Activated CD4-positive, alpha-beta memory T cell treated with anti-CD3 and anti-CD28 coated beads for 36 hours (primary cell): ENCODE measurements around the gene MITF. TPM values are rescaled to one million over a fixed set of nuclear protein-coding genes. Genes with fewer than 3 reads are reported as not detected.

Source experiments
- CTCF ChIA-PET: fragments of 350-600 bp; sonication (Branson Sonifier 250); formaldehyde crosslinking; loops from one replicate; lab custom pipeline; 2021; ENCODE audit warnings: antibody characterized with exemption, inconsistent platforms; lab: Charles Lee
- POLR2A ChIA-PET: fragments of 350-600 bp; sonication (Branson Sonifier 250); formaldehyde crosslinking; loops from one replicate; lab custom pipeline; 2021; ENCODE audit warnings: antibody characterized with exemption; lab: Charles Lee
- DNase-seq: peaks from one replicate; pipeline ENCODE4 v3.0.0-alpha.2; 2020
- H3K27ac Mint-ChIP-seq: one replicate; pipeline ENCODE4 v1.8.0; 2021; ENCODE audit warnings: mixed read lengths
- H3K27me3 Mint-ChIP-seq: one replicate; pipeline ENCODE4 v1.8.0; 2021; ENCODE audit warnings: mixed read lengths
- H3K36me3 Mint-ChIP-seq: one replicate; pipeline ENCODE4 v1.8.0; 2021; ENCODE audit warnings: mixed read lengths
- H3K4me1 Mint-ChIP-seq: one replicate; pipeline ENCODE4 v1.8.0; 2021; ENCODE audit warnings: low read depth, mixed read lengths
- H3K4me3 Mint-ChIP-seq: one replicate; pipeline ENCODE4 v1.8.0; 2021; ENCODE audit warnings: mild to moderate bottlenecking, mixed read lengths
- H3K9me3 Mint-ChIP-seq: one replicate; pipeline ENCODE4 v1.8.0; 2021; ENCODE audit warnings: mixed read lengths
- intact Hi-C: fragments of 100-400 bp; cut with micrococcal nuclease; formaldehyde crosslinking; loops from one replicate; pipeline ENCODE4 v1.15.1; 2023
- total RNA-seq, 2 experiments: library from RNA; stranded (reverse); gene quantifications; one replicate each; pipeline ENCODE4 v1.2.3, GENCODE V29; 2021

Gene MITF
- total RNA-seq, 2 experiments from 2014 or later, result not detected

- no peak overlapping the region for H3K27ac Mint-ChIP-seq
- no peak overlapping the region for H3K4me3 Mint-ChIP-seq
- intact Hi-C loops, result no loop called here
- H3K4me1 Mint-ChIP-seq, result no peaks in the 10 kb centered on the region
- H3K9me3 Mint-ChIP-seq, result no peaks in the 10 kb centered on the region
- CTCF ChIA-PET, result no interaction called here
- H3K27me3 Mint-ChIP-seq, result no peaks in the 10 kb centered on the region
- POLR2A ChIA-PET, result no interaction called here
- DNase-seq, result no peak
- no peaks in the 10 kb centered on the region for H3K36me3 Mint-ChIP-seq
Observed at GRCh38 chr3:69994919-69995318, 255.7 kb downstream of the MITF start.

GRCh38 chr3:69997631-69998307 is 258.5 kb downstream of the MITF start:
- intact Hi-C loops, result no loop called here

GRCh38 chr3:69998759-69999139 is 259.5 kb downstream of the MITF start:
- CTCF ChIA-PET, result no interaction called here
- no peaks in the 10 kb centered on the region for H3K27me3 Mint-ChIP-seq
- no peaks in the 10 kb centered on the region for H3K36me3 Mint-ChIP-seq
- H3K27ac Mint-ChIP-seq, result no peak overlapping the region
- intact Hi-C loops, result no loop called here
- no peak for DNase-seq
- no peaks in the 10 kb centered on the region for H3K4me1 Mint-ChIP-seq
- peaks cover 2% of the 10 kb centered on the region for H3K9me3 Mint-ChIP-seq
- H3K4me3 Mint-ChIP-seq, result no peak overlapping the region
- POLR2A ChIA-PET, result no interaction called here

More at GRCh38 chr3:69997631-69998307, 258.5 kb downstream of the MITF start:
- POLR2A ChIA-PET, result no interaction called here
- Mint-ChIP-seq H3K27me3 (no peaks in the 10 kb centered on the region), H3K9me3 (peaks cover 2% of the 10 kb centered on the region), H3K27ac (no peak overlapping the region), H3K4me1 (no peaks in the 10 kb centered on the region), H3K36me3 (no peaks in the 10 kb centered on the region), H3K4me3 (no peak overlapping the region)
- no peak for DNase-seq
- CTCF ChIA-PET, result no interaction called here

GRCh38 chr3:69999140-70000027 is 260.1 kb downstream of the MITF start, which contains the start of gene SAMMSON:
Gene SAMMSON, plus strand, starts transcription at chr3:69999733.
- Mint-ChIP-seq H3K36me3 (no peaks in the 10 kb centered on the region), H3K9me3 (peaks cover 2% of the 10 kb centered on the region), H3K27me3 (no peaks in the 10 kb centered on the region), H3K4me1 (no peaks in the 10 kb centered on the region), H3K4me3 (no peak within 1 kb of the TSS), H3K27ac (no peak within 1 kb of the TSS)
- intact Hi-C loops, result no loop called here
- ChIA-PET CTCF (interaction anchor here (1.0 kb wide), 1 partner anchor 109 kb away, joined by 3 read pairs; no protein-coding TSS in a partner anchor), POLR2A (no interaction called here)
- no peak for DNase-seq

GRCh38 chr3:70000028-70000410 is 260.8 kb downstream of the MITF start:
- intact Hi-C loops, result no loop called here
- H3K9me3 Mint-ChIP-seq, result peaks cover 2% of the 10 kb centered on the region
- no peak overlapping the region for H3K27ac Mint-ChIP-seq
- H3K4me3 Mint-ChIP-seq, result no peak overlapping the region
- no peak for DNase-seq
- ChIA-PET POLR2A (no interaction called here), CTCF (interaction anchor here (1.0 kb wide), 1 partner anchor 108 kb away, joined by 3 read pairs; no protein-coding TSS in a partner anchor)
- H3K4me1 Mint-ChIP-seq, result no peaks in the 10 kb centered on the region
- no peaks in the 10 kb centered on the region for H3K36me3 Mint-ChIP-seq
- no peaks in the 10 kb centered on the region for H3K27me3 Mint-ChIP-seq

- Mint-ChIP-seq H3K4me3 (no peak overlapping the region), H3K27me3 (no peaks in the 10 kb centered on the region), H3K36me3 (no peaks in the 10 kb centered on the region), H3K4me1 (no peaks in the 10 kb centered on the region), H3K27ac (no peak overlapping the region), H3K9me3 (peaks cover 2% of the 10 kb centered on the region)
- CTCF ChIA-PET, result interaction anchor here (1.0 kb wide), 1 partner anchor 107 kb away, joined by 3 read pairs; no protein-coding TSS in a partner anchor
- POLR2A ChIA-PET, result no interaction called here
- no peak for DNase-seq
- intact Hi-C loops, result no loop called here
Observed at GRCh38 chr3:70000563-70001081, 261.4 kb downstream of the MITF start.

GRCh38 chr3:70003119-70003518 is 263.9 kb downstream of the MITF start:
- intact Hi-C loops, result no loop called here
- Mint-ChIP-seq H3K27me3 (no peaks in the 10 kb centered on the region), H3K27ac (no peak overlapping the region), H3K4me1 (no peaks in the 10 kb centered on the region), H3K4me3 (no peak overlapping the region), H3K36me3 (no peaks in the 10 kb centered on the region), H3K9me3 (peaks cover 7% of the 10 kb centered on the region)
- no peak for DNase-seq
- ChIA-PET CTCF (no interaction called here), POLR2A (no interaction called here)

GRCh38 chr3:70006089-70006488 is 266.8 kb downstream of the MITF start:
- no peak overlapping the region for H3K4me3 Mint-ChIP-seq
- no peaks in the 10 kb centered on the region for H3K27me3 Mint-ChIP-seq
- CTCF ChIA-PET, result no interaction called here
- H3K4me1 Mint-ChIP-seq, result no peaks in the 10 kb centered on the region
- intact Hi-C loops, result no loop called here
- no peaks in the 10 kb centered on the region for H3K36me3 Mint-ChIP-seq
- H3K27ac Mint-ChIP-seq, result no peak overlapping the region
- DNase-seq, result no peak
- POLR2A ChIA-PET, result no interaction called here
- H3K9me3 Mint-ChIP-seq, result peaks cover 8% of the 10 kb centered on the region

GRCh38 chr3:70010346-70010745 is 271.1 kb downstream of the MITF start:
- DNase-seq, result no peak
- Mint-ChIP-seq H3K4me1 (no peaks in the 10 kb centered on the region), H3K4me3 (no peak overlapping the region), H3K9me3 (peaks cover 6% of the 10 kb centered on the region), H3K27ac (no peak overlapping the region), H3K27me3 (no peaks in the 10 kb centered on the region), H3K36me3 (no peaks in the 10 kb centered on the region)
- ChIA-PET POLR2A (no interaction called here), CTCF (no interaction called here)
- intact Hi-C loops, result no loop called here

- H3K4me1 Mint-ChIP-seq, result no peaks in the 10 kb centered on the region
- no peak for DNase-seq
- ChIA-PET CTCF (interaction anchor here (1.0 kb wide), 1 partner anchor 891 kb away, joined by 3 read pairs; no protein-coding TSS in a partner anchor), POLR2A (no interaction called here)
- no peak overlapping the region for H3K4me3 Mint-ChIP-seq
- no peak overlapping the region for H3K27ac Mint-ChIP-seq
- intact Hi-C loops, result no loop called here
- peaks cover 6% of the 10 kb centered on the region for H3K9me3 Mint-ChIP-seq
- no peaks in the 10 kb centered on the region for H3K27me3 Mint-ChIP-seq
- no peaks in the 10 kb centered on the region for H3K36me3 Mint-ChIP-seq
Observed at GRCh38 chr3:70011582-70011981, 272.3 kb downstream of the MITF start.
